ENCODE data around the gene ILDR1.

The ILDR1 gene

DNA sequence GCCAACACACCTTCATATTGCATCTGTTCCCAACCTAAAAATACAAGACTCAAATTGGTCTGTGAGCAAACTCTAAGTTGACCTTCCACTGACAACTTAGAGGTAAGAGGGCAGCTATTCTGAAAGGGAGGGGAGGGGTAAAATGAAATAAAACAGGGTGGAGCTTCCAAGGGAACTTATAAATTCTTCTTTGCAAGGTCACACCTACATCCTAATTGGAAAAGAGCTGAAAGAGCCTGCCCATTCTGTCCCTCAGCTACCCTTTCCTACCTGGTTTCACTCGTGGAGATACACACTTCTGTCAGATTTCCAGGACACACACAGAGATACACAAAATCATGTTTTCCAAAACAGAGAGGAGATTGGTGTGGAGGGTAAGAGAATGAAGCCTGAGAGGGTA lies 1.0 kb downstream of the ILDR1 start:
- no peak overlapping the region for H3K4me3 ChIP-seq (ENCODE audit: low read depth, low read length)

DNA sequence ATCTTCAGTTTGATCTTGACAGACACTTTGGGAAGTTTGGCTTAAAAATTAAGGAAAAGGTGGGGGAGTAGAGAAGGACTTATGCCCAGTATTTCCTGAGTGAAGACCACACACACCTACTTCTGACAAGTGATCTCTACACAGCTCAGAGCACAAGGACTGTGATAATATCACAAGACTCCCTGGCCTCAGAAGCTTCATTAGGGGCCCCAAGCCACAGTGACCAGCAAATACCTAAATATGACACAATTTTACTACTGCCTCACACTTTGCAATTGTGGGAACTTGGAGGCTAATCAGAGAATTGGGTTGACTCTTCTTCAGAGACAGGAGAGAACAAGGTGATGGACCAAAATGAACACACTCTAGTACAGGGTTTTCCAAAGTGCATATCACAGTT lies 2.6 kb downstream of the ILDR1 start:
- no peak overlapping the region for H3K4me3 ChIP-seq (ENCODE audit: low read depth, low read length)

DNA sequence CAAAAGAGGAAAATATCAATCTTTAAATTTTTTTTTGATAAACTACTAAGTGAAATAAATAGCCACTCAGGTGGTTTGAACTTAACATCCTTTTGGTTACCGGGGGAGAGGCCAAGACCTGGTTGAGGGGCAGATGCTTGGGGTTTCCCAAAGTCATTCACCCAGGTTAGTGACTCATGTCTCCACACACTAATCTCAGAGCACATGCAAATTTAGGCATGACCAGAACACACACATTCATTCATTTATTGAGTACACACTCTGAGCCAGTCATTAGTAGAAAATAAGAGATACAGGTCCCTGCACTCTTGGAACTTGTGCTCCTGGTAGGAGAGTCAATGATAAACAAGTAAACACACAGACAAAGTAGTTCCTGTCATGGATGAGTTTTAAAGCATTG lies 7.3 kb downstream of the ILDR1 start:
- H3K4me3 ChIP-seq (ENCODE audit: low read depth, low read length), result no peak overlapping the region

DNA sequence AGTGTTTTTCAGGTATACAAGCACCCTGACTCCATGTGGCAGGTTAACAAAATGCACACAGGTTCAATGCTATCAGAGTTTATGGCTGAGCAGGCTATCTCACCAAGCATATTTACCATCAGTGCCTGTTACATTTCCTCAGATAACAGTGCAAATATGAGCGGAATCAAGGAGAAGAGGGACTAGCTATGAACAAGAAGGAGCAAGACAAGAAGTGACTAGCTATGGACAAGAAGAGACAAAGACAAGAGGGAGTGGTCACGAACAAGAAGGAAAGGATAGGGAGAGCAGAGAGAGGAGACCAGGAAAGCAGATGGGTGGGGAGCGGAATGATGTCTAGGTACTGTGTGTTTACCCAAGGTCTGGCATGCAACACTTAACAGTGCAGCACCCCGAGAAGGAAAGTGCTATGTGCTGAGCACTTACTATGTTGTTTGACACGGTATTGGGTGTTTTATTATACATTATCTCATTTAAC lies 8.6 kb downstream of the ILDR1 start:
- no peak overlapping the region for H3K4me3 ChIP-seq (ENCODE audit: low read depth, low read length)

DNA sequence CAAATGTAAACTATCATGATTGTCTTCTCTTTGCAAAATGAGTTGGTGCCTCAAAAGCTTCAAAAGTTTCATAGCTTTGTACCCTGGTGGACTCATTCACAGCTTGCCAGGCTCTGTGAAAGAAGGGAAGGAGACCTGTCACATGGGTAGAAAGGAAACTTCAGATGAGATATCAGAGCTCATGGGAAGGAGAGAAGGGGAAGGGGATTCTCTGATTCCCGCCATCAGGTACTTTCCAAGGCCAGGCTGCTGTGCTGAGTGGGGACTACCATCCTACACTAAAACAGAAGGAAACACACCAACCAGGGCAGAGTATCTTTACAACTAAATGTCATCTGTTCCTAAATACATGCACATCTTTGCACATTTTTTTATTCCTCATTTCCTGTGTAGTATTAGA lies 9.2 kb downstream of the ILDR1 start:
- H3K4me3 ChIP-seq (ENCODE audit: low read depth, low read length), result no peak overlapping the region

DNA sequence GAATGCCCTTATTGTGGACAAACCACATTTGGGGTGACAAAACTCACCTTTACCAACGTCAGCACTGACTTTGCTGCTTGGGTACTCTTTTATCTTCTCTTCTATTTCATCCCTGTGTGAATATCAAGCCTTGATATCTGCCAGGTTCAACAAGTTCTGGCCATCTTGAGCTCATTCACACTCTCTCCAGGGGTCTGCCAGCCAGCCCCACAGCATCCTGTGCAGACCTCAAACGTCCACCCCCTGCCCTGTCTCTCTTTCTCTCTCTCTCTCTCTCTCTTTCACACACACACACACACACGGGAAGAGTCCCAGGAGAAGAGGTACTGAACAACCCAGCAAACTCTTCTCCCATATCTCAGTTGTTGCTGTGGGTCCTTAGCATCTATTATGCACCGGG lies 10.7 kb downstream of the ILDR1 start:
- H3K4me3 ChIP-seq (ENCODE audit: low read depth, low read length), result no peak overlapping the region

DNA sequence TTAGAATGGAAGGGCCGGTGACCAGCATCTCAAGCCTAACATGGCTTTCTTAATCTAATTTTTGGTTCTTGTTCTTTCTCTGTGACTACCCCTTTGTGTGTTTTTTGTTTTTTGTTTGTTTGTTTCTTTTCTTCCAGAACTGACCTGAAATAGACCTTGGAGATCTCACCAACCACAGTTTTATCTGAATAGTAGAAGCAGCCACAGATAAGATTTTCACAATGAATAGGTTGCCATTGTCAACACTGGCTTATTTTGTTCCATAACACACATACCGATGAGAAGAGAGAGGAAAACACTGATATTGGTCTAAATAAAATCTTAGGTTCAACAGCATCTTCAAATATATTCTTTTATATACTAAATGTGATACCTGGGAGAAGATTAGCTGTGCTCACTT lies 11.5 kb downstream of the ILDR1 start:
- no peak overlapping the region for H3K4me3 ChIP-seq (ENCODE audit: low read depth, low read length)

DNA sequence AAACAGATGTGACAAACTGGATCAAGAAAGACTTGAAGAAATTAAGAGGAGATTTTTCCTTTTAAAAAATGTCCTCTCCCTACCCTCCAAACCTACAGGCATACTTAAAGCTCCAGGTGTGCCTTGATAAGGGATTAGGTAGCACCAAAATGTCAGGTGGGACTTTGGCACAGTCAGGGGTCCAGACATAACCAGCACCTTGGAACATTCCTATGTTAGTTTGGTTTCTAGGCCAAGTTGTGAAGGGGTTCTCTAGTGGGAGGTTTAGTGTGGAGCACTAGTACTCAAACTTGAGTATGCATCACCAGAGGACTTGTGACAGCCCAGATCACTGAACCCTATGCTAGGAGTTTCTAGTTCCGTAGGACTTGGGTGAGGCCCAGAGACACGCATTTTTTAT lies 13.9 kb downstream of the ILDR1 start:
- H3K4me3 ChIP-seq (ENCODE audit: low read depth, low read length), result no peak overlapping the region

DNA sequence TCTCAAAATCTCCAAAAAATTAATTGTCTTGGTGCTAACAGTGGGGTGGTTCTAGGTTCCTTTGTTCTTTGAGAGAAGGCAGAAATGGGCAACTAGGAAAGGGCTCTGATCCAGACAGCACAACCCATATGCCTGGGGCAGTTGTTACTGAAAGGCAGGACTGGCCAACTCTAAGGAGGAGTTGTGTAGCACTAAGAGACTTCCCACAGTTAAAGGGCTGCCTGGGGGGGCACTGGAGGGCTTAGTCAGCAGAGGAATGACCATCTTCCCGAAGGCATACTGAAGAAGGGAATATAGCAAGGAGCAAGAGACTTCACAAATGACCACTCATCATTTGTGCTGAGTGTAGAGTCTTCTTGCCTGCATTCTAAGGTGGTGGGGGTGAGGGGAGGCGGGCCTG lies 15.8 kb downstream of the ILDR1 start:
- H3K4me3 ChIP-seq (ENCODE audit: low read depth, low read length), result no peak overlapping the region

DNA sequence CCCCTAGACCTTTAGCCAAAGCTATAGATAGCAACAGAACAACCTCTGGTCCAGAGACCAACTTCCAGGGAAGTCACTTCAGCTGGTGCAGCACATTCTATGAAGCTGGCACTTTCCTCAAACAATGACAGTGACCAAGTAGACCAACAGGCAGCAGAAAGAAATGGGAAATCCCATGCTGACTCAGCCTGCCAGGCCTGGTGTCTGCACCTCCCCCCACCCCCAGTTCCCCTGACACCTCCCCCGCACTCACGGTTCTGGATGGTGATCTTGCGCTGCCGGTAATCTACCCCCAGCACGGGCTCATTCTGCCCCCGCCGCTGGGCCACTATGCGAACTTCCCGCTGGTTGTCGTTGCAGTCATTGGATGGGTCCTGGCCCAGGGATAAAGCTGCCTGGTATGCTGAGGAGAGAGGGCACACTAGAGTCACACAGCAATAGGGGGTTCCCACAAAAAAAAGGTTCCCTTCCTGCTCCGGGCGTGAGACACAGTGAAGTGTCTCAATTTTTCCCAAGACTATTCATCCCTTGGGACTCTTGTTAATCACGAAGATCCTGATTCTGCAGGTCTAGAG lies 17.0 kb downstream of the ILDR1 start:
- H3K4me3 ChIP-seq (ENCODE audit: low read depth, low read length), result no peak overlapping the region

DNA sequence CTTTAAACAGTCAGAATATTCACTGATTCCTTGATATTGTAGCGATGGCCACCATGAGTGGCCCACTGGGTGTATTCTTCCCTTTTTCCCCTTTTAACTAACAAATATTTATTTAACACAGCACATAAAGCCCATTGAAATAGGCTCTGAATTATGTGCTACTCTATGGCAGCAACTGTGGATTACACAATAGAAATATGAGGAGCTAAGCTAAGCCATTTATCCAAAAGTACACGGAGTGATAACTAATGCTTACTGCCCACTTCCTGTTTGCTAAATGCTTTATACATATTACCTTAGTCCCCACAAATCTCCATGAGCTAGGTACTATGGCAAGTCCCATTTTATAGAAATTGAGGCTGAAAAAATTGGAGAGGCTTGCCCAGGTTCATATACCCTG lies 17.9 kb downstream of the ILDR1 start:
- H3K4me3 ChIP-seq (ENCODE audit: low read depth, low read length), result no peak overlapping the region

DNA sequence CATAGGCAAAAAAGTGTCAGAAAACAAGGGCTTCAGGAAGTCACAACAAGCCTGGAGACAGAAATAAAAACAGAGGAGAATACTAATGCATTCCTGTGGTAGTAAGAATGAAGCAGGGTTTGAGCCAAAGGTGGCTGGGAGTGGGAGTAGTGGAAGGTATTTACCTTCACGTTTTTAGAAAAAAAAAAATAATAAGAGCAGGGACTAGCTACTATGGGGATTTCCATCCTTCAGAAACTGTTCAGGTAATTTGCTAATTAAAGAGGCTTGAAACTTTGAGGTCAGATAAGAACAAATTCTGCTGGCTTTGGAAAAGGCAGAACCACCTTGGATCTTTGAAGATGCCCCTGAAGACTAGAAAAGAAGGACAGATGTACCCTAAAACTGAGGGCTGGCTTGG lies 18.4 kb downstream of the ILDR1 start:
- no peak overlapping the region for H3K4me3 ChIP-seq (ENCODE audit: low read depth, low read length)

DNA sequence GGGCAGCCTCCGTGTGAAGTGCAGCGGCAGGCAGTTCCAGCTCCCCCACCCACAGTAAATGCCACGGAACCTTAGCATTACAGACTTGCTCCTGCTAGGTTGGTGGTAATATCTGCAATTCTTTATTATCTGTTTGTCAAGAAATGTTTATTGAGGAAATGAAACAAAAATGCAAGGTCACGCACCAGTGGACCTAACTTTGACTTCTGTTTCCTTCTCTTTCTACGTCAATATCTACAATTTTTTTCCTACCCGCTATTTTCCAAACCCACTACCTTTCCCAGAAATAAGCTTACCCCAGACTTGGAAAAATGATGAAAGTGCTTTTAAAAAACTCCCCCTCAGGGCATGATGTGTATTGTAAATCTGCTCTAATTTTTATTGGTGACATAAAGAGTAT lies 18.9 kb downstream of the ILDR1 start:
- no peak overlapping the region for H3K4me3 ChIP-seq (ENCODE audit: low read depth, low read length)

DNA sequence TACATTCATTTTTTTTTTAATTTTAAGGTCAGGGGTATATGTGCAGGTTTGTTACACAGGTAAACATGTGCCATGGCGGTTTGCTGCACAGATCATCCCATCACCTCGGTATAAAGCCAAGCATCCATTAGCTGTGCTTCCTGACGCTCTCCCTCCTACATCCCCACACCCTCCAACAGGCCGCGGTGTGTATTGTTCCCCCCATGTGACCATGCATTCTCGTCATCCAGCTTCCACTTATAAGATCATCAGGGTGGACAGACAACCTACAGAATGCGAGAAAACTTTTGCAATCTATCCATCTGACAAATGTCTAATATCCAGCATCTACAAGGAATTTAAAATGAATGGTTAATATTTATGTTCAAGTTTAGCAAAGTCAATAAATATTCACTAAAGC lies 19.4 kb downstream of the ILDR1 start:
- H3K4me3 ChIP-seq (ENCODE audit: low read depth, low read length), result no peak overlapping the region

DNA sequence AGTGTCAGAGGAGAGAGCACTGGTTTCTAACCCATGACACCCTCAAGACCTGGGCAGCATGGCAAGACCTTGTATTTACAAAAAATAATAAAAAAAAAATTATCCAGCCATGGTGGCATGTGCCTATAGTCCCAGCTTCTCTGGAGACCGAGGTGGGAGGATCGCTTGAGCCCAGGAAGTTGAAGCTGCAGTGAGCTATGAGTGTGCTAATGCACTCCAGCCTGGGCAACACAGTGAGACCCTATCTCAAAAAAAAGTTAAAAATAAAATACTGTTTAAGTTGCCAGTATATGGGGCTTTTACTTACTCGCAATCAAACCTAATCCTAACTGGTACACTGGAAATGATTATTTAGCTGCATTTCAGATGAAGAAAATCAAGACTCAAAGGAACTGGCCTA lies 20.2 kb downstream of the ILDR1 start:
- H3K4me3 ChIP-seq (ENCODE audit: low read depth, low read length), result no peak overlapping the region

DNA sequence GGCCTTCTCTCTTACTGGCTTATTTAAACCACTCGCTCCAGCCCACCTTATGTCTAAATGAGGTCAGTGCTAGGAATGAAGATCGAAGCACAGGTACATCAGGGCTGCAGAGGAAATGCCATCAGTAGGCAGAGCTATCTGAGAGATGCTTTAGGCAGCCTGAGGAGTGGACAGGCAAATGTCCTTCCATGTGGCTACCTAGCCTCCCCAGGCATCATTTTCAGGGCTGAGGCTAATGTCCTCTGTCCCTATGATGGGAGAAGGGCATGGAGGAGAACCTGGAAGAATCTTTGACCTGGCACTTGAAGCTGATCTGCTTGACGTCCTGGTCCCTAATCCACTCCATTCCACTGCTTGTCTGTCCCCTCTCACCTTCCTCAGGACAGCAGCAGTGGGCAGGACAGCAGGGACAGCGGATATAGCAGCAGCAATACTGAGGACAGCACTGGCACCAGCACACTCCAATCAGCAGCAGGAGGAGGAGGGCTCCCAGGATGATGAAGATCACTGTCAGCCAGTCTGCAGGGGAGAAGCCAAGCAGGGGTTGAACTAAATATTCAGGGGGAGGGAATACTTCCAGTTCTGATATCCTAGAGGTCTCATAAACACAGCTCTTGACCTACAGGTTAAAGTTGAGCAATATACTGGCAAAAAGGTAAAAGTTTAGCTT lies 21.0 kb downstream of the ILDR1 start:
- H3K4me3 ChIP-seq (ENCODE audit: low read depth, low read length), result no peak overlapping the region

DNA sequence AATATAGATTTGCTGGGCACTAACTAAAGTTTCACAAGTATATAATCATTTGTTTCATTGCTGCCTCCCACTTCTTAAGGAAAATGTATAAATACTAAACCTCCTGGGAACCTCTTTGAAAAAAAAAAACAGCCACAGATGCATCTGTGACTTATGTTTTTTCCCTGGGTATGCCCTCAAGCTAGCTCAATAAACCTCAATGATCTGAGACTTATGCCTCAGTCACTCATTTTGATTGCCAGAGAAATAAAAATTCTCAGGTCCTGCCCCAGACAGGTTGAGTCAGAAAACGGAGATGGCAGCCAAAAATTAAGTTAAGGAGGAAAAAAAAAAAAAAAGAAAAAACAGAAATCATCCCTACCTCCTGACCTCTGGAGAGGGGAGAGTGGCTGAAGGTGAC lies 22.1 kb downstream of the ILDR1 start:
- H3K4me3 ChIP-seq (ENCODE audit: low read depth, low read length), result no peak overlapping the region

DNA sequence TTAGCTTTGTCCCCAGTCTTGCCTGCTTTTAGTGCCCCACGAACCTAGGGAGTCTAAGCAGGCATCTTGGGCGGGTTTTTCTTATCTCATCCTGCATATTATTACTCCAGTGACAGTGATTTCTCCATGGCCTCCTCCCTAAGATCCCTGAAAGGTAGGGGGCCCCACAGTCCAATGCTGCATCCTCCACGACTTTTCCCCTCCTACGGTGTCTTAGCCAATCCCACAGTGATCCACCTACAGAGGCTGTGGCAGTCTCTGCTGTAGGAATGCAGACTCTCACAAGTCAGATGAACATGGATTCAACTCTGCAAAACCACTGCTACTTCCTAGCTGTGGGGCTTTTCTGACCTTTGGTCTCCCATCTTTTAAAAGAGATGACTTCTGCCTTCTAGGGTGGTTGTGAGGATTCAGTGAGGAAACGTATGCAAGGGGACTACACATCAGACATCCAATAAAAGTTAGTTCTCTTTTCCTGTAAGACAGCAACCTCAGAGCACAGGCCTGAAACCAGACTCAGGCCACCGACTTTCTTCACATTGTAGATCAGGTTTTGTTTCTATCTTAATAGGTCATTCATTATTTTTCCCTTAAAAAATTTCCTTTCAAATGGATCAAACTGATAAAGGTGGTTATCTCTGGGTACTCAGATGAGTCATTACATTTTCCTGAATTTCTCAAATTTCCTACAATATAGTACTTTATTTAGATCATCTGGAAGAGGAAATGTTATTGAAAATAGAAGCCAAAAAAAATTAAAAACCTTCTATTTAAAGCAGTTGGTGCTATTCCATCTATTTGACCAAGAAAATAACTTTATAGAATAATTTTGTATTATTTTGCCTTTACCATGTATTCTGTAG lies 23.2 kb downstream of the ILDR1 start:
- no peak overlapping the region for H3K4me3 ChIP-seq (ENCODE audit: low read depth, low read length)

DNA sequence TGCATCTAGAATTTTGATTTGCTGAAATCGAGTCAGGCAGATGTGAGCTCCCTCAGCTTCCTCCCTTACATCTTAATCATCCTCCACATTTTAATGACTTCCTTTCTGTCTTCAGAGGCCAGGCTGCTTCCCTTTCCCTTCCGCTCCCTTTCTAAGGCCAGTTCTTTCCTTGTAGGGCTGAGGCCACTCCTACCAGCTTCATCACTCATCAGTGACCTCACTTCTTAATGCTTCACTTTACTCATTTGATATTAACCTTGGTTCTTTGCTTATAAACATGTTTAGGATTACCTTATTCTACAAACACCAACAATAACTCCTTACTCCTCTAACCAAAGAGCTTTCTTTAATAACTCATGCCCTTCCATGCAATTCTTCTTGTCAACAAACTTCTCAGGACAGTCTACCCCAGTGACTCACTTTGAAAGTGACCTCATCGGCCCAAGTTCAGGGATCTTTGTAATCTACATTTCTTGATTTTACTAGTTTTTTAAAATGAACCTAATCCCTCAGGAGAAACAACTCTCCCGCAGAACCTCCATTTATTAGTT lies 23.9 kb downstream of the ILDR1 start:
- no peak overlapping the region for H3K4me3 ChIP-seq (ENCODE audit: low read depth, low read length)

DNA sequence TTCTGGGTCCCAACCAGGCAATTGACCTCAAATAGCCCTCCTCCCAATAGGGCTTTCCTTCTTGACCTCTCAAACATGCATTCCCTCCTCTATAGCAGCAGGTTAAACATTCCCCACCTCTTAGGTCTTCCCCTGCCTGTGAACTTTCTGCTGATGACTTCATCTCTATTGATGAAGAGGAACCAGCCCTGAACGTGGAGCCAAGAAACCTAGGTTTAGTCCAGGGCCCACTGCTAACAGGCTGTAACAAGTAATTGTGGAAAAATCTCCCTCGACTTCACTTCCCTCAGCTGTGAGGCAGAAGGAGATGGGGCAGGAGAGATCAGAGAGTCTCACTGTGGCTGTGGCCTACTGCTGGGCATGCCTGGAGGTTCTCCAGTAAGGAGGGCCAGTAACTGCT lies 24.7 kb downstream of the ILDR1 start:
- no peak overlapping the region for H3K4me3 ChIP-seq (ENCODE audit: low read depth, low read length)

DNA sequence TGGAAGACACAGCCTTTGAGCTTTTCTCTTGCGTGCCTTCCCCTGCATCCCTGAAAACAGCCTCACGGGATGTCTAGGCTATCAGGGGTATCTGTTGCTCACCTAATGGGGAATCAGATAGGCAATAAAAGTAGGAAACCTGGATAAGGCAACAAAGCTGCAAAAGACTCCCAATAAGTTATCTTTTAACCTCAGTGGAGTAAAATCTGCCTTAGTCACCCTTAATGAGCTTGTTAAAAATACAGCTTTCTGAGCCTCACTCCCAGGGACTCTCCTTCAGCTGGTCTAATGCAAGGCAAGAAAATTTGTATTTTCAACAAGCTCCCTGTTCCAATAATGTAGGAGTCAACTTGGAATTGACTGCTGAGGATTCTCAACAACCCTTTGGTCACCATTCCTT lies 25.6 kb downstream of the ILDR1 start:
- no peak overlapping the region for H3K4me3 ChIP-seq (ENCODE audit: low read depth, low read length)

Data from iPS-11a (cell line).